ENCODE results near the gene SRA1. TPM values are rescaled to one million over a fixed set of nuclear protein-coding genes. Genes with fewer than 3 reads are reported as not detected.

SRA1 gene
- total and polyA plus RNA-seq, 7 experiments from 2014 or later: 23.8 to 45.5 (median 34.0) TPM

DNA sequence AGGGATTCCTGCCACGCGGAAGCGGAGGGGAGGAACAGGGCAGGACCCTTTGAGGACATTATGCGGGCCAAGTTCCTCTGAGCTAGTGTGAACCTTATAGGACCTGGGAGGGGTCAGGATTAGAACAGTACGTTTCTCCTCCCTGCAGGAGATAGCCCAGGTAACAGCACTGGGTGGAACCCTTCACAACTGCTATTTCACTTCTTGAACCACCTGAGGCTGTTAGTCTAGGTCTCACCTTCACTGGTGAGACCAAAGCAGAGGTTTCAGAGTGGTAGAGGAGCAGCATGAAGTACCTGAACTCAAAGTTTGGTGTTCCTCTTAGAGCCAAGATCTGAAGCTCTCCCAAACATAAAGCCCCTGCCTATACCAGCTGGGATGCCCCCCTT lies 9.0 kb downstream of the SRA1 start:
- Mint-ChIP-seq H3K4me1 (peaks cover 28 to 55% (median 42%) of the 10 kb centered on the region in 7 donors), H3K4me3 (peak overlapping the region; percentile 85 to 99 (median 92)), H3K9me3 (no peaks in the 10 kb centered on the region), H3K27ac (peak overlapping the region; percentile 93 to 99 (median 98)), H3K36me3 (peaks cover 13 to 34% (median 20%) of the 10 kb centered on the region in 5 donors), H3K27me3 (no peaks in the 10 kb centered on the region)
- intact Hi-C loops (cut with micrococcal nuclease): loop anchor here (2.0 to 5.0 kb wide), 4 partner anchors 154 to 1089 kb away; partner anchors contain the start of genes CYSTM1 (in 1 of the 2), HDAC3 (in 1 of the 2), RELL2 (in 1 of the 2) and ZMAT2 (in 1 of the 2)
- Histone ChIP-seq H3K9me3 (ENCODE audit: control insufficient read depth in 2 of 3, low read length in 3 of 3) (no peaks in the 10 kb centered on the region), H3K27me3 (ENCODE audit: control insufficient read depth in 2 of 2, insufficient read depth in 2 of 2, low read length in 2 of 2) (no peaks in the 10 kb centered on the region), H3K36me3 (ENCODE audit: control insufficient read depth in 2 of 3, insufficient read depth in 3 of 3, low read length in 3 of 3) (peaks cover 10 to 28% (median 15%) of the 10 kb centered on the region in 3 experiments), H3K4me3 (ENCODE audit: low read length) (peak overlapping the region; percentile 83), H3K4me1 (ENCODE audit: control insufficient read depth in 2 of 2, insufficient read depth in 2 of 2, low read length in 2 of 2) (peaks cover 12 to 20% of the 10 kb centered on the region in 2 donors), H3K27ac (ENCODE audit: low read depth, low read length) (peak overlapping the region; percentile 89)
- ATAC-seq (peak; percentile 1), DNase-seq (no peak)
- POLR2A ChIA-PET: interaction anchor here (0.8 to 11.7 kb wide), 21 partner anchors 8 to 170 kb away, joined by 3 to 248 read pairs (median 4); partner anchors contain the start of genes ANKHD1, APBB3, CD14 and HARS1
- CTCF ChIA-PET: interaction anchor here (1.3 to 2.2 kb wide), 5 partner anchors 28 to 171 kb away, joined by 5 to 12 read pairs (median 7); partner anchors contain the start of genes CD14, IK and NDUFA2

DNA sequence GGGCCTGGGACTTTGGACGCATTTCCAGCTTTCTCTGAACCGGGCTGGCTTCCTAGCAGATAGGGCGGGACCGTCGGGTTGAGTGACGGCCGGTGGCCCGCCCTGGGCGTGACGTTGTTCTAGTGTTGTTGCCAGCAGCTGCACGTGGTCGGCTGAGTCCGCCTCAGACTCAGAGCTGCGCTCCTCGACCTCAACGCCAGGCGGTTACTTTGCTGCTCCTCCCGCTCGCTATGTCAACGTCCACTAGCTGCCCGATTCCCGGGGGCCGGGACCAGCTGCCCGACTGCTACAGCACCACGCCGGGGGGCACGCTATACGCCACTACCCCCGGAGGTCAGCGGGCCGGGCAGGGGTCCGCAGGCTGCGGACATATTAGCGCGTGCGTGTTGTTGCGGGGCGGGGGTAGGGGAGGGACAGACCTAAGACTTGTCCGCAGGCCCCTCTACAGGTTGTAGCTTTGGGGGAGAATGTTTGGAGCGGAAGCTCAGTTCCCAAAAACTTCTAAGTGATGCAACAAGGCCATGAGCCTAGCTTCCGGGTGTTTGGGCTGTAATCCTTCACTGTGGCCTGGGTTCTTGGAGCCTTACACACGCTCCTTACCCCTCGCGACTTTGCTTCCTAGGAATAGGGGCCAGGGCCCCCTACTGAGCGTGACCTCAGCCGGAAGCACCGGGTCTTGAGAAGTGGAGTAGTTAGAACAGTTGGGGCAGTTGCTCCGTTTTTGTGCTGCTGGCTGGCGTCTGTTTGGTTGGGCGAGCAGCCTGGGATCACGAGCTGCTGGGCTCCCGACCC lies 9.6 kb downstream of the SRA1 start, which contains the start of gene EIF4EBP3:
TSS of gene EIF4EBP3 (plus strand) at position 155 of the 792 bp plus-strand sequence. CDS start at position 231, 76 bp downstream.
- intact Hi-C loops (cut with micrococcal nuclease): loop anchor here (1.0 to 5.0 kb wide), 14 partner anchors 10 to 1090 kb away; partner anchors contain the start of genes ANKHD1 (in 2 of the 2), APBB3 (in 2 of the 2), SLC35A4 (in 2 of the 2) and SRA1 (in 2 of the 2)
- Mint-ChIP-seq H3K9me3 (no peaks in the 10 kb centered on the region), H3K4me1 (peaks cover 22 to 49% (median 37%) of the 10 kb centered on the region in 7 donors), H3K27me3 (no peaks in the 10 kb centered on the region), H3K36me3 (peaks cover 11 to 33% (median 14%) of the 10 kb centered on the region in 5 donors), H3K27ac (peak within 1 kb of the TSS; percentile 93 to 99 (median 98)), H3K4me3 (peak within 1 kb of the TSS; percentile 85 to 99 (median 92))
- ChIA-PET CTCF (interaction anchor here (0.6 to 2.2 kb wide), 11 partner anchors 8 to 175 kb away, joined by 3 to 12 read pairs (median 5); partner anchors contain the start of genes CD14, IK and NDUFA2), POLR2A (interaction anchor here (0.6 to 11.7 kb wide), 29 partner anchors 8 to 984 kb away, joined by 3 to 248 read pairs (median 4); partner anchors contain the start of genes ANKHD1, APBB3, CD14 and HARS1)
- peaks cover 10 to 31% (median 15%) of the 10 kb centered on the region in 3 experiments for H3K36me3 ChIP-seq (ENCODE audit: control insufficient read depth in 2 of 3, insufficient read depth in 3 of 3, low read length in 3 of 3)
- peak within 1 kb of the TSS; percentile 83 for H3K4me3 ChIP-seq (ENCODE audit: low read length)
- peak within 1 kb of the TSS; percentile 89 for H3K27ac ChIP-seq (ENCODE audit: low read depth, low read length)
- no peaks in the 10 kb centered on the region for H3K27me3 ChIP-seq (ENCODE audit: control insufficient read depth in 2 of 2, insufficient read depth in 2 of 2, low read length in 2 of 2)
- no peaks in the 10 kb centered on the region for H3K9me3 ChIP-seq (ENCODE audit: control insufficient read depth in 2 of 3, low read length in 3 of 3)
- DNase-seq (peak; percentile 76 to 90 (median 88)), ATAC-seq (peak; percentile 98)
- H3K4me1 ChIP-seq (ENCODE audit: control insufficient read depth in 2 of 2, insufficient read depth in 2 of 2, low read length in 2 of 2): peaks cover 12 to 20% of the 10 kb centered on the region in 2 donors

- Mint-ChIP-seq H3K27me3 (no peaks in the 10 kb centered on the region), H3K36me3 (peaks cover 11 to 36% (median 13%) of the 10 kb centered on the region in 5 donors), H3K9me3 (no peaks in the 10 kb centered on the region), H3K4me1 (peaks cover 22 to 48% (median 36%) of the 10 kb centered on the region in 7 donors), H3K4me3 (peak overlapping the region; percentile 85 to 99 (median 92)), H3K27ac (peak overlapping the region; percentile 93 to 99 (median 98))
- H3K4me1 ChIP-seq (ENCODE audit: control insufficient read depth in 2 of 2, insufficient read depth in 2 of 2, low read length in 2 of 2): peaks cover 12 to 20% of the 10 kb centered on the region in 2 donors
- peak overlapping the region; percentile 89 for H3K27ac ChIP-seq (ENCODE audit: low read depth, low read length)
- ATAC-seq: no peak
- peaks cover 10 to 33% (median 15%) of the 10 kb centered on the region in 3 experiments for H3K36me3 ChIP-seq (ENCODE audit: control insufficient read depth in 2 of 3, insufficient read depth in 3 of 3, low read length in 3 of 3)
- ChIA-PET POLR2A (interaction anchor here (0.6 to 11.7 kb wide), 22 partner anchors 8 to 983 kb away, joined by 3 to 248 read pairs (median 4); partner anchors contain the start of genes ANKHD1, APBB3, CD14 and HARS1), CTCF (interaction anchor here (0.6 to 2.2 kb wide), 10 partner anchors 9 to 175 kb away, joined by 3 to 12 read pairs (median 4); partner anchors contain the start of genes IK and NDUFA2)
- intact Hi-C loops (cut with micrococcal nuclease): loop anchor here (1.0 to 5.0 kb wide), 13 partner anchors 10 to 1090 kb away; partner anchors contain the start of genes ANKHD1 (in 2 of the 2), APBB3 (in 2 of the 2), SLC35A4 (in 2 of the 2) and SRA1 (in 2 of the 2)
- H3K27me3 ChIP-seq (ENCODE audit: control insufficient read depth in 2 of 2, insufficient read depth in 2 of 2, low read length in 2 of 2): no peaks in the 10 kb centered on the region
- H3K4me3 ChIP-seq (ENCODE audit: low read length): peak overlapping the region; percentile 83
- DNase-seq: no peak
- H3K9me3 ChIP-seq (ENCODE audit: control insufficient read depth in 2 of 3, low read length in 3 of 3): no peaks in the 10 kb centered on the region
These were observed 10.3 kb downstream of the SRA1 start for GRCh38 chr5:140546851-140547507.

- H3K36me3 Mint-ChIP-seq: peaks cover 4 to 40% (median 19%) of the 10 kb centered on the region in 5 donors
- H3K4me3 ChIP-seq (ENCODE audit: low read length): no peak overlapping the region
- no peak overlapping the region for H3K4me3 Mint-ChIP-seq
- no peak for DNase-seq
- peaks cover 11 to 30% (median 17%) of the 10 kb centered on the region in 3 experiments for H3K36me3 ChIP-seq (ENCODE audit: control insufficient read depth in 2 of 3, insufficient read depth in 3 of 3, low read length in 3 of 3)
- peak overlapping the region; percentile 89 for H3K27ac ChIP-seq (ENCODE audit: low read depth, low read length)
- ATAC-seq: no peak
- peak overlapping the region in 8 of 9 donors; percentile 93 to 99 (median 98) for H3K27ac Mint-ChIP-seq
- POLR2A ChIA-PET: interaction anchor here (0.7 to 11.7 kb wide), 3 partner anchors 19 to 102 kb away, joined by 3 to 248 read pairs (median 51); partner anchors contain the start of genes APBB3, IK, NDUFA2 and SLC35A4
- H3K4me1 Mint-ChIP-seq: peaks cover 22 to 38% (median 31%) of the 10 kb centered on the region in 7 donors
- H3K27me3 ChIP-seq (ENCODE audit: control insufficient read depth in 2 of 2, insufficient read depth in 2 of 2, low read length in 2 of 2): no peaks in the 10 kb centered on the region
- no peaks in the 10 kb centered on the region for H3K9me3 Mint-ChIP-seq
- intact Hi-C loops (cut with micrococcal nuclease): loop anchor here in 1 of 2 donors (5.0 kb wide), 3 partner anchors 157 to 1092 kb away; partner anchors contain the start of genes CYSTM1, HDAC3, RELL2 and ZMAT2
- H3K4me1 ChIP-seq (ENCODE audit: control insufficient read depth in 2 of 2, insufficient read depth in 2 of 2, low read length in 2 of 2): peaks cover 12 to 20% of the 10 kb centered on the region in 2 donors
- CTCF ChIA-PET: no interaction called here
- H3K27me3 Mint-ChIP-seq: no peaks in the 10 kb centered on the region
- H3K9me3 ChIP-seq (ENCODE audit: control insufficient read depth in 2 of 3, low read length in 3 of 3): no peaks in the 10 kb centered on the region
These were observed 11.7 kb downstream of the SRA1 start for GRCh38 chr5:140545606-140546005.

- Histone ChIP-seq H3K36me3 (ENCODE audit: control insufficient read depth in 2 of 3, insufficient read depth in 3 of 3, low read length in 3 of 3) (peaks cover 12 to 30% (median 13%) of the 10 kb centered on the region in 3 experiments), H3K9me3 (ENCODE audit: control insufficient read depth in 2 of 3, low read length in 3 of 3) (no peaks in the 10 kb centered on the region), H3K27me3 (ENCODE audit: control insufficient read depth in 2 of 2, insufficient read depth in 2 of 2, low read length in 2 of 2) (no peaks in the 10 kb centered on the region), H3K27ac (ENCODE audit: low read depth, low read length) (no peak overlapping the region), H3K4me1 (ENCODE audit: control insufficient read depth in 2 of 2, insufficient read depth in 2 of 2, low read length in 2 of 2) (peaks cover 12 to 20% of the 10 kb centered on the region in 2 donors), H3K4me3 (ENCODE audit: low read length) (no peak overlapping the region)
- Mint-ChIP-seq H3K27ac (peak overlapping the region in 8 of 9 donors; percentile 0 to 85 (median 38)), H3K9me3 (no peaks in the 10 kb centered on the region), H3K27me3 (no peaks in the 10 kb centered on the region), H3K36me3 (peaks cover 4 to 40% (median 16%) of the 10 kb centered on the region in 5 donors), H3K4me3 (no peak overlapping the region), H3K4me1 (peaks cover 20 to 33% (median 28%) of the 10 kb centered on the region in 7 donors)
- DNase-seq (no peak), ATAC-seq (no peak)
- ChIA-PET POLR2A (interaction anchor here (0.6 to 11.7 kb wide), 3 partner anchors 19 to 102 kb away, joined by 3 to 248 read pairs (median 3); partner anchors contain the start of genes APBB3, IK, NDUFA2 and SLC35A4), CTCF (no interaction called here)
- intact Hi-C loops (cut with micrococcal nuclease): loop anchor here (5.0 kb wide), 4 partner anchors 133 to 1092 kb away; partner anchors contain the start of genes CYSTM1 (in 1 of the 2), HDAC3 (in 1 of the 2), RELL2 (in 1 of the 2) and ZMAT2 (in 1 of the 2)
These were observed 12.3 kb downstream of the SRA1 start for GRCh38 chr5:140544986-140545385.
